ENCODE measurements around the gene IBSP.
A peak's percentile ranks its signal among the peaks of the same experiment; 100 is the strongest.

Gene IBSP

GRCh38 chr4:87838890-87839591 lies 39.7 kb downstream of the IBSP start:
- no peak for DNase-seq

- DNase-seq: no peak
Observed at GRCh38 chr4:87839592-87839946, 40.2 kb downstream of the IBSP start.

- no peak for DNase-seq
Observed at GRCh38 chr4:87840149-87840548, 40.8 kb downstream of the IBSP start.

- DNase-seq: peak; percentile 7
Observed at GRCh38 chr4:87843936-87844335, 44.6 kb downstream of the IBSP start.

- no peak for DNase-seq
Observed at GRCh38 chr4:87844452-87844851, 45.1 kb downstream of the IBSP start.

GRCh38 chr4:87846226-87846625 lies 46.9 kb downstream of the IBSP start:
- no peak for DNase-seq

- DNase-seq: peak; percentile 57
Observed at GRCh38 chr4:87848622-87849351, 49.4 kb downstream of the IBSP start.

GRCh38 chr4:87849612-87850011 lies 50.3 kb downstream of the IBSP start:
- DNase-seq: no peak

- no peak for DNase-seq
Observed at GRCh38 chr4:87851332-87851731, 52.0 kb downstream of the IBSP start.

GRCh38 chr4:87851953-87852352 lies 52.6 kb downstream of the IBSP start:
- DNase-seq: no peak

- peak; percentile 10 for DNase-seq
Observed at GRCh38 chr4:87853108-87853507, 53.8 kb downstream of the IBSP start.

- DNase-seq: no peak
Observed at GRCh38 chr4:87853891-87854290, 54.5 kb downstream of the IBSP start.

GRCh38 chr4:87855559-87855958 lies 56.2 kb downstream of the IBSP start:
- no peak for DNase-seq

GRCh38 chr4:87856816-87857215 lies 57.5 kb downstream of the IBSP start:
- DNase-seq: no peak

GRCh38 chr4:87857789-87858188 lies 58.4 kb downstream of the IBSP start:
- no peak for DNase-seq

All from amniotic stem cell (primary cell).